Muscle of leg (tissue), 9 donors: ENCODE data around the gene DEFB110. TPM values are rescaled to one million over a fixed set of nuclear protein-coding genes. Genes with fewer than 3 reads are reported as not detected.

ENCODE experiments used
- polyA plus RNA-seq, 8 donors: library from polyadenylated mRNA; unstranded; fragments of 120-200 nt; gene quantifications; one replicate each; pipeline versions ENCODE4 v1.2.1 to v1.2.3, GENCODE V29; 2013; ENCODE audit warnings: inconsistent platforms in 1 of 8, low replicate concordance in 1 of 8; ENCODE audit not compliant: insufficient read length in 8 of 8, insufficient read depth in 1 of 8
- total RNA-seq: library from RNA; stranded (reverse); fragments of 120-200 nt; gene quantifications from one replicate; pipeline ENCODE4 v1.2.4, GENCODE V29; 2013

Gene DEFB110
- total and polyA plus RNA-seq, 9 donors: not detected

Other genes starting within 250 kb of the DEFB110 start
- not detected for gene PGK2, start 234.7 kb downstream of the DEFB110 start, total RNA-seq
- not detected for gene PGK2, start 234.7 kb downstream of the DEFB110 start, polyA plus RNA-seq
- gene CRISP1, start 155.5 kb downstream of the DEFB110 start, total RNA-seq: not detected
- under 1 TPM in 1 of 8 donors, not detected in 7; 0.50 TPM for gene CRISP1, start 155.5 kb downstream of the DEFB110 start, polyA plus RNA-seq
- not detected for gene DEFB114, start 57.8 kb downstream of the DEFB110 start, total RNA-seq
- gene DEFB114, start 57.8 kb downstream of the DEFB110 start, polyA plus RNA-seq: not detected
- gene DEFB113, start 52.4 kb downstream of the DEFB110 start, total RNA-seq: not detected
- not detected for gene DEFB113, start 52.4 kb downstream of the DEFB110 start, polyA plus RNA-seq
- not detected for gene DEFB112, start 27.9 kb upstream of the DEFB110 start, total RNA-seq
- not detected for gene DEFB112, start 27.9 kb upstream of the DEFB110 start, polyA plus RNA-seq